HG03095 (cell line): ENCODE measurements around the gene C20orf144.

Source experiments
- ATAC-seq: cut with Tn5 transposase; IDR thresholded peaks from one replicate; pipeline ENCODE4 v1.9.1; 2021; ENCODE audit warnings: moderate library complexity; ENCODE audit not compliant: unreplicated experiment

Gene C20orf144

GRCh38 chr20:33664085-33664761 lies 2.1 kb downstream of the C20orf144 start:
- ATAC-seq = no peak

- ATAC-seq = no peak
These were observed 2.6 kb downstream of the C20orf144 start for GRCh38 chr20:33664762-33665144.

GRCh38 chr20:33666293-33667244 lies 4.4 kb downstream of the C20orf144 start, which contains the start of gene ACTL10:
TSS of gene ACTL10 (plus strand) at chr20:33666943. CDS start at chr20:33667498, 555 bp downstream.
- peak; percentile 65 for ATAC-seq

- ATAC-seq = peak; percentile 0
These were observed 5.1 kb downstream of the C20orf144 start for GRCh38 chr20:33667245-33667675.

GRCh38 chr20:33667676-33668465 lies 5.7 kb downstream of the C20orf144 start:
- ATAC-seq = peak; percentile 35

- no peak for ATAC-seq
These were observed 6.5 kb downstream of the C20orf144 start for GRCh38 chr20:33668466-33669155.

GRCh38 chr20:33669224-33669623 lies 7.1 kb downstream of the C20orf144 start:
- no peak for ATAC-seq

GRCh38 chr20:33669873-33670640 lies 7.9 kb downstream of the C20orf144 start:
- ATAC-seq = no peak

- ATAC-seq = no peak
These were observed 8.8 kb downstream of the C20orf144 start for GRCh38 chr20:33670715-33671499.

- ATAC-seq = no peak
These were observed 9.6 kb downstream of the C20orf144 start for GRCh38 chr20:33671573-33672288.

- no peak for ATAC-seq
These were observed 10.4 kb downstream of the C20orf144 start for GRCh38 chr20:33672426-33673113.

- no peak for ATAC-seq
These were observed 10.9 kb downstream of the C20orf144 start for GRCh38 chr20:33673114-33673409.

- peak; percentile 9 for ATAC-seq
These were observed 11.5 kb downstream of the C20orf144 start for GRCh38 chr20:33673410-33674293.

- peak; percentile 61 for ATAC-seq
These were observed 12.4 kb downstream of the C20orf144 start, which contains the start of gene NECAB3 for GRCh38 chr20:33674294-33675135. TSS of gene NECAB3 (minus strand) at chr20:33674428. CDS start at chr20:33674352, 76 bp downstream.

- ATAC-seq = no peak
These were observed 13.2 kb downstream of the C20orf144 start for GRCh38 chr20:33675136-33675959.
